Right renal pelvis (tissue), 4 donors: ENCODE data around the gene SERPIND1. TPM values are rescaled to one million over a fixed set of nuclear protein-coding genes. Genes with fewer than 3 reads are reported as not detected.

ENCODE experiments used
- polyA plus RNA-seq, 4 donors: library from polyadenylated mRNA; unstranded; fragments of 120-200 nt; gene quantifications; one replicate each; pipeline ENCODE4 v1.2.1, GENCODE V29; 2013; ENCODE audit not compliant: insufficient read length in 4 of 4

Gene SERPIND1
- polyA plus RNA-seq, 4 donors: 2.5 to 3.8 (median 3.2) TPM

Other genes starting within 250 kb of the SERPIND1 start
- gene PI4KA, start 84.7 kb downstream of the SERPIND1 start, polyA plus RNA-seq: 10 to 100 TPM; 54.0 to 73.4 (median 63.3) TPM
- gene SNAP29, start 84.9 kb downstream of the SERPIND1 start, polyA plus RNA-seq: 10 to 100 TPM; 28.1 to 33.3 (median 32.3) TPM
- 10 to 100 TPM; 61.4 to 71.1 (median 70.5) TPM for gene CRKL, start 143.3 kb downstream of the SERPIND1 start, polyA plus RNA-seq
- 1 to 10 TPM in 3 of 4 donors, under 1 TPM in 1; 0.93 to 1.3 (median 1.1) TPM for gene AIFM3, start 193.1 kb downstream of the SERPIND1 start, polyA plus RNA-seq
- gene LZTR1, start 208.2 kb downstream of the SERPIND1 start, polyA plus RNA-seq: 10 to 100 TPM; 43.3 to 55.0 (median 49.1) TPM
- gene THAP7, start 228.0 kb downstream of the SERPIND1 start, polyA plus RNA-seq: 10 to 100 TPM; 17.9 to 24.1 (median 19.4) TPM
- 1 to 10 TPM; 1.3 to 1.8 (median 1.5) TPM for gene P2RX6, start 241.1 kb downstream of the SERPIND1 start, polyA plus RNA-seq